ENCODE measurements around the gene ALOX12. TPM values are rescaled to one million over a fixed set of nuclear protein-coding genes. Genes with fewer than 3 reads are reported as not detected.

Gene ALOX12, protein sequence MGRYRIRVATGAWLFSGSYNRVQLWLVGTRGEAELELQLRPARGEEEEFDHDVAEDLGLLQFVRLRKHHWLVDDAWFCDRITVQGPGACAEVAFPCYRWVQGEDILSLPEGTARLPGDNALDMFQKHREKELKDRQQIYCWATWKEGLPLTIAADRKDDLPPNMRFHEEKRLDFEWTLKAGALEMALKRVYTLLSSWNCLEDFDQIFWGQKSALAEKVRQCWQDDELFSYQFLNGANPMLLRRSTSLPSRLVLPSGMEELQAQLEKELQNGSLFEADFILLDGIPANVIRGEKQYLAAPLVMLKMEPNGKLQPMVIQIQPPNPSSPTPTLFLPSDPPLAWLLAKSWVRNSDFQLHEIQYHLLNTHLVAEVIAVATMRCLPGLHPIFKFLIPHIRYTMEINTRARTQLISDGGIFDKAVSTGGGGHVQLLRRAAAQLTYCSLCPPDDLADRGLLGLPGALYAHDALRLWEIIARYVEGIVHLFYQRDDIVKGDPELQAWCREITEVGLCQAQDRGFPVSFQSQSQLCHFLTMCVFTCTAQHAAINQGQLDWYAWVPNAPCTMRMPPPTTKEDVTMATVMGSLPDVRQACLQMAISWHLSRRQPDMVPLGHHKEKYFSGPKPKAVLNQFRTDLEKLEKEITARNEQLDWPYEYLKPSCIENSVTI
- not detected in 5 replicates for total RNA-seq (2022; extraction: Qiagen RNA extraction; ENCODE audit: low read depth)

DNA sequence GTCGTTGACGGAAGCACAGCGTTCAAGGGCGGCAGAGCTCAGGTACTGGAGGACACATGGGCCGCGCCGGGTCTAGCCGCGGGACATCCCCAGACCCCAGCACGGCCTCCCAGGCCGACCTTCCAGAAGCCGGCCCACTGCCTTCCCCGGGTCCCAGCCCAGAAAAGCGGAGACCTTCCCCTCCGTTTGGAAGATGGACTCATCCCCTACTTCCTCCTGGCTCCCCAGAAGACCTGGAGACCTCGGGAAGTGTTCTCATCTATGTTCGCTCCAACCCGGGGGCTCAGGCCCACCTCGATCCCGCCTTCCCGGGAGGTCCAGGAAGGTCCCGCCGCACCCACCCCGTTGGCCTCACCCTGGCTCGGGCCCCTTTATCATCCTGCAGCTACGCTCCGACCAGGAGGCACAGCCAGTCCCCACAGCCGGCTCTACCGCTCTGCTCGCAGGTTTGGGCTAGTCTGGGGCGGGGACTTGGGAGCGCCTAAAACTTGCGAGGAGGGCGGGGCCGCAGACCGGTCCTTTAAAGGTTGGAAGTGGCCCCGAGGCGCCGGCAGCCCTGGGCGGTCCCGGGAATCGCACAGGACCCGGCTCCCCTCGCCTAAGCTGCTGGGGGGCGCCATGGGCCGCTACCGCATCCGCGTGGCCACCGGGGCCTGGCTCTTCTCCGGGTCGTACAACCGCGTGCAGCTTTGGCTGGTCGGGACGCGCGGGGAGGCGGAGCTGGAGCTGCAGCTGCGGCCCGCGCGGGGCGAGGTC, at the start of gene ALOX12:
ALOX12 (plus strand) TSS at position 550 of the 756 bp plus-strand sequence; CDS start at position 619, 69 bp downstream.

DNA sequence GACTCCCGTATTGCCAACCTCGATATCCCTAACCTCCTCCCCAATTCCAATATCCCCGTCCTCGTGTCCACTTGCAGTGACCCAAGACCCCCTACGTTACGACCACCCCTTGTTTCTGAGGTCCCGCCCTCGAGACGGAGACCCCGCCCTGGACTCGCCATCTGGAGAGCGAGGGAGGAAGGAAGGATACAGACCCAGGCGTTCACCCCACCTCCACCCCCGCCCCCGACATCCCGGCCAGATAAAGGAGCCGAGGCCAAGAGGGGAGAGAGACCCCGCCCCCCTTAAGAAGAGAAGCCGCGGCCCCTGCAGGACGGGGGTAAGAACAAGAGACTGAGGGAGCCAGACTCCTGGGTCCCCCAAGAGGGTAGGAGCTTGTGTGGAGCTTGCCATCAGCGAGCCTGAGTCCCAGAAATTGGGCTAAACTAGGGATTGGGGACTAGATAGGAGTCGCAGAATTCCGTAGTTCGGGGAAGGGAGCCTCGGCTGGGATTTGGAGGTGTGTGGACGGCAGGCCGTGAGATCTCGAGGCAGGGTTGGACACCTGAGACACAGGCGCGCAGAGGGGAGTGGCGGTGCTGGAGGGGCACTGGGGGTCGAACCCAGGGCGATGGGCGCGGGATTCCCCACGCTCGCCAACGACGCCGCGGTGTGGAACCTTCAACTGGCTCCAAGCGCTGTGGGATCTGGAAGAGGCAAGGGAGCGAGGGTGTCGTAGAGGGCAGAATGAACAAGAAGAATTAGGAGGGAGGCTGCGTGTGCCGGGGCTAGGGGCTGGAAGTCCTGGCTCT, 27.1 kb downstream of the ALOX12 start, which contains the start of gene BCL6B:
BCL6B (plus strand) TSS at position 270 of the 791 bp plus-strand sequence. CDS start 622 bp downstream, outside the sequence.

DNA sequence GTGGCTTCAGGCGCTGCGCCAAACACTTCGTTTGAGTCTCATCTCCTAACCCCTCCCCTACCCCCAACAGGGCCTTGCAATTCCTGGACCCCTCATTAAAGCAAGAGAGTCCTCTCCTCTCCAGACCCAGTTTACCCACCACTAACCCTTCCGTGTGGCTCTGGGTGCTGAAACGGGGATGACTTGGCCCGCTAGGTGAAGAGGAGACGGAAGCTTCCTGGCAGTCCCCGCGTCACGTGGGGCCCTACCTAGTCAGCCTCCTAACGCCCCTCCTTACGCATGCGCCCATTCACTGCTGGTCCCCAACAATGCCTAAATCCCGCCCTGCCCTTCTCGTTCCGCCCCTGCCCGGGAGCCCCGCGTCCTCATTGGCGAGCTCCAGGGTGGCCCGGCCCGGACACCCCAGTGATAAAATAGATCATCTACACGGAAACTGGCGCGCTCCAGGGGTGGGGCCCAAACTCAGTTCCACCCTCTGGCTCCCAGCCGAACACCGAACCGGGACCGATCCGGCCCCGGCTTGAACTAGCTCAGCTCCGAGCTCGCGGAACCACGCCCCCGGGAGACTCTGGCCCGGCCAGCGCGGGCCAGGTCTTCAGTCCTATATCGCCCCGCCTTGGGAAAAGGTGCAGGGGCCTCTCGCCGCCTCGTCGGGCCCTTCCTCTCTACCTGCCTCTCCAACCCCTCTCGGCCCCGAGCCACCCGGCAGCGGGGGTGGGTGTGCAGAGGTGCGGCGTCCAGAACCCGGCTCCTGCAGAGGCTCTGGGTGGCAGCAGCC, 39.9 kb downstream of the ALOX12 start, which contains the start of gene SLC16A13:
SLC16A13 (plus strand) TSS at position 425 of the 778 bp plus-strand sequence. CDS start 368 bp downstream, outside the sequence.

DNA sequence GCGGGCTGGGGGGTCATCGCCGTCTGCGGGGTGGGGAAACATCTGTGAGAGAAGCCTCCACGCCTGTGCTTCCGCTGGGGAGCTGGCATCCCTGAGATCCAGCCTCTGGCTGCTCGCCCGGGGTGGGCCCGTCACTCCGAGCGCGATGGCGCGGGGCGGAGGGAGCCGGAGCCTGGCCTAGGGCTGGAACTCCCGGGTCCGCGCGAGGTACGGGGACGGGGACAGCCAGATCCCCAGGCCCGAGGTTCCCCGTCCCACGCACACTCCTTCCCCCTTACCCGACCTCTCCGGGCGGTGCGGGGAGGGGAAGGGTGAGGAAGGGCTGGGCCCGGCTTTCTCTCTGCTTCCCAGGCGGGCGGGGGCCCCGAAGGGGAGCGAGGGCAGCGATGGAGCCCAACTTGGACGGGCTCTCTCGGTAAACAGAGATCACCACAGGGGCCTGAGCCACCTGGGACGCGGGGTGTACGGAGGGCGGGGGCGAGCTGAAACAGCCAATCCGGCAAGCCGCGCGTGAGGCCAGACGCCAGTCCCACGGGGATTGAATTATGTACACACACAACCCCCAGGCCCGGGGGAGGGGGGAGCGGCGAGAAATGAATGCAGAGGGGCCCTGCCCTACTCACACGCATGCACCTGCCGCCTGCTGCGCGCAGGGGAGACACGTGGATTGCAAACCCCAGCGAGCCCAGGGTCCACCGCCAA, 47.8 kb downstream of the ALOX12 start, which contains the start of gene SLC16A11:
SLC16A11 (minus strand) TSS at position 596 of the 702 bp plus-strand sequence; CDS start at position 17, 579 bp downstream.

Other genes with a start within 250 kb of the ALOX12 start
- 0.03 TPM in 1 of 5 replicates, not detected in the others for gene XAF1, start 240.0 kb upstream of the ALOX12 start, total RNA-seq (2022; extraction: Qiagen RNA extraction; ENCODE audit: low read depth)
- gene FBXO39, start 219.8 kb upstream of the ALOX12 start, total RNA-seq (2022; extraction: Qiagen RNA extraction; ENCODE audit: low read depth), result not detected in 5 replicates
- 0.05 TPM in 1 of 5 replicates, not detected in the others for gene TEKT1, start 164.3 kb upstream of the ALOX12 start, total RNA-seq (2022; extraction: Qiagen RNA extraction; ENCODE audit: low read depth)
- 444 to 509 TPM (median 460 TPM) in 5 replicates for gene RNASEK, start 16.6 kb downstream of the ALOX12 start, total RNA-seq (2022; extraction: Qiagen RNA extraction; ENCODE audit: low read depth)
- 0.09 TPM in 1 of 5 replicates, not detected in the others for gene BCL6B, start 27.0 kb downstream of the ALOX12 start, total RNA-seq (2022; extraction: Qiagen RNA extraction; ENCODE audit: low read depth)
- 8.0 to 13.7 TPM (median 11.4 TPM) in 5 replicates for gene SLC16A13, start 40.0 kb downstream of the ALOX12 start, total RNA-seq (2022; extraction: Qiagen RNA extraction; ENCODE audit: low read depth)
- not detected in 5 replicates for gene SLC16A11, start 48.0 kb downstream of the ALOX12 start, total RNA-seq (2022; extraction: Qiagen RNA extraction; ENCODE audit: low read depth)
- gene CLEC10A, start 84.2 kb downstream of the ALOX12 start, total RNA-seq (2022; extraction: Qiagen RNA extraction; ENCODE audit: low read depth), result not detected in 5 replicates
- gene ASGR2, start 118.8 kb downstream of the ALOX12 start, total RNA-seq (2022; extraction: Qiagen RNA extraction; ENCODE audit: low read depth), result 0.07 to 0.19 TPM in 2 of 5 replicates, not detected in the others
- 1.1 to 1.7 TPM (median 1.2 TPM) in 5 replicates for gene ASGR1, start 183.3 kb downstream of the ALOX12 start, total RNA-seq (2022; extraction: Qiagen RNA extraction; ENCODE audit: low read depth)
- gene DLG4, start 223.8 kb downstream of the ALOX12 start, total RNA-seq (2022; extraction: Qiagen RNA extraction; ENCODE audit: low read depth), result 7.3 to 9.7 TPM (median 8.5 TPM) in 5 replicates
- 339 to 466 TPM (median 425 TPM) in 5 replicates for gene ACADVL, start 223.9 kb downstream of the ALOX12 start, total RNA-seq (2022; extraction: Qiagen RNA extraction; ENCODE audit: low read depth)
- gene DVL2, start 238.5 kb downstream of the ALOX12 start, total RNA-seq (2022; extraction: Qiagen RNA extraction; ENCODE audit: low read depth), result 31.4 to 43.0 TPM (median 35.3 TPM) in 5 replicates
- 90.3 to 102 TPM (median 93.3 TPM) in 5 replicates for gene PHF23, start 243.4 kb downstream of the ALOX12 start, total RNA-seq (2022; extraction: Qiagen RNA extraction; ENCODE audit: low read depth)
- gene GABARAP, start 246.4 kb downstream of the ALOX12 start, total RNA-seq (2022; extraction: Qiagen RNA extraction; ENCODE audit: low read depth), result 605 to 729 TPM (median 704 TPM) in 5 replicates

All from A549 treated with DMSO at 1 μM for 4 hours (cell line).